Kidney (tissue), 14 donors: ENCODE data around the gene AMPD3. TPM values are rescaled to one million over a fixed set of nuclear protein-coding genes. Genes with fewer than 3 reads are reported as not detected.
A peak's percentile ranks its signal among the peaks of the same experiment; 100 is the strongest.

Experiments
- DNase-seq, 5 donors: peaks; one replicate each; pipeline ENCODE4 v3.0.0-alpha.2; 2013 to 2020
- FAIRE-seq: peaks from 2 replicates; lab custom pipeline; 2012; peaks lifted over from hg19 to GRCh38; lab: Jason Lieb, UNC
- H3K27ac ChIP-seq, 2 donors: one replicate each; pipeline ENCODE4 v1.7.0; 2013; ENCODE audit warnings: low read depth in 2 of 2, low read length in 2 of 2, inconsistent platforms in 1 of 2
- H3K27me3 ChIP-seq: one replicate; pipeline ENCODE4 v1.7.1; 2013; ENCODE audit warnings: low read length, inconsistent platforms; ENCODE audit not compliant: control insufficient read depth, insufficient read depth
- H3K36me3 ChIP-seq, 3 donors: one replicate each; pipeline versions ENCODE4 v1.7.0 to v1.7.1; 2013; ENCODE audit warnings: low read length in 3 of 3, control low read depth in 1 of 3, inconsistent platforms in 1 of 3; ENCODE audit not compliant: insufficient read depth in 3 of 3, control insufficient read depth in 2 of 3
- H3K4me1 ChIP-seq, 3 donors: one replicate each; pipeline versions ENCODE4 v1.7.0 to v1.7.1; 2013; ENCODE audit warnings: low read length in 3 of 3, inconsistent platforms in 1 of 3, low read depth in 1 of 3; ENCODE audit not compliant: control insufficient read depth in 2 of 3, insufficient read depth in 2 of 3
- H3K4me3 ChIP-seq, 3 donors: one replicate each; pipeline versions ENCODE4 v1.7.0 to v1.8.1; 2013; ENCODE audit warnings: low read length in 3 of 3, control low read depth in 1 of 3, inconsistent platforms in 1 of 3
- H3K9ac ChIP-seq, 3 donors: one replicate each; pipeline versions ENCODE4 v1.7.0 to v1.7.1; 2013; ENCODE audit warnings: low read length in 3 of 3, control low read depth in 1 of 3, inconsistent platforms in 1 of 3
- H3K9me3 ChIP-seq, 3 donors: one replicate each; pipeline versions ENCODE4 v1.7.0 to v1.7.1; 2013; ENCODE audit warnings: low read length in 3 of 3, control low read depth in 1 of 3, inconsistent platforms in 1 of 3; ENCODE audit not compliant: control insufficient read depth in 2 of 3, insufficient read depth in 1 of 3
- CTCF ChIP-seq: IDR thresholded peaks from 3 replicates; pipeline ENCODE4 v1.5.1; 2012; ENCODE audit warnings: mild to moderate bottlenecking, moderate library complexity, borderline replicate concordance; ENCODE audit not compliant: insufficient read depth; ENCODE audit errors: extremely low read depth
- intact Hi-C: fragments of 100-400 bp; cut with DNase I; formaldehyde crosslinking; loops from one replicate; pipeline ENCODE4 v1.11.1; 2022
- polyA plus RNA-seq: library from polyadenylated mRNA; stranded (reverse); fragments of 350-450 nt; fragmentation: Illumina TruSeq; extraction: RNeasy Lipid Tissue Mini Kit (QIAGEN cat#74804); gene quantifications from one replicate; pipeline ENCODE4 v1.2.3, GENCODE V29; 2014; ENCODE audit warnings: low read depth, low replicate concordance; ENCODE audit not compliant: insufficient read depth
- total RNA-seq: library from RNA; stranded (reverse); fragmentation: NEBNext Ultra II Directional; extraction: Animal tissue kit (Norgen Biotek cat#: 25700); gene quantifications from one replicate; pipeline ENCODE4 v1.2.1, GENCODE V29; 2021
- donor health status: control.
- donor health status: control.
- donor health status: control.
- donor health status: control.
- donor health status: control.
- donor health status: DM: yes; HTN: yes; CAD: no.
- donor health status: Normal renal cell carcinoma (clear cell type).

Gene AMPD3
- total and polyA plus RNA-seq, 2 donors from 2014 or later, result 8.4 to 16.5 TPM

GRCh38 chr11:10459029-10459970, 4.2 kb downstream of the AMPD3 start:
- Histone ChIP-seq H3K36me3 (peaks cover 0 to 5% (median 3%) of the 10 kb centered on the region in 3 donors), H3K4me3 (no peak overlapping the region), H3K9me3 (no peaks in the 10 kb centered on the region), H3K27ac (no peak overlapping the region), H3K9ac (no peak overlapping the region), H3K4me1 (peaks cover 0 to 12% (median 3%) of the 10 kb centered on the region in 3 donors), H3K27me3 (no peaks in the 10 kb centered on the region)
- no peak for TF ChIP-seq CTCF
- no peak for FAIRE-seq
- peak in 2 of 5 donors; percentile 9 to 16 for DNase-seq
- intact Hi-C loops, result no loop called here

- intact Hi-C loops, result no loop called here
- no peaks in the 10 kb centered on the region for H3K27me3 ChIP-seq
- H3K9ac ChIP-seq, result no peak overlapping the region
- peaks cover 0 to 8% (median 3%) of the 10 kb centered on the region in 3 donors for H3K36me3 ChIP-seq
- no peaks in the 10 kb centered on the region for H3K9me3 ChIP-seq
- no peak overlapping the region for H3K4me3 ChIP-seq
- no peak overlapping the region for H3K27ac ChIP-seq
- FAIRE-seq (no peak), DNase-seq (peak in 2 of 5 donors; percentile 52 to 56)
- TF ChIP-seq CTCF, result no peak
- H3K4me1 ChIP-seq, result peaks cover 0 to 7% (median 0%) of the 10 kb centered on the region in 3 donors
Measured at GRCh38 chr11:10460611-10461275, 5.7 kb downstream of the AMPD3 start.

GRCh38 chr11:10461276-10461790, 6.3 kb downstream of the AMPD3 start:
- FAIRE-seq, result no peak
- Histone ChIP-seq H3K4me1 (peaks cover 0 to 3% (median 0%) of the 10 kb centered on the region in 3 donors), H3K9me3 (no peaks in the 10 kb centered on the region), H3K4me3 (no peak overlapping the region), H3K9ac (no peak overlapping the region), H3K27me3 (no peaks in the 10 kb centered on the region), H3K36me3 (peaks cover 0 to 8% (median 3%) of the 10 kb centered on the region in 3 donors), H3K27ac (no peak overlapping the region)
- intact Hi-C loops, result no loop called here
- DNase-seq, result no peak
- TF ChIP-seq CTCF, result no peak
